ENCODE results near the gene TRERF1.
"Not testable (repeated sequence)": the region's sequence is repeated elsewhere in the genome, so short reads cannot be mapped to it uniquely, and the experiment has no call there.

The TRERF1 gene

DNA sequence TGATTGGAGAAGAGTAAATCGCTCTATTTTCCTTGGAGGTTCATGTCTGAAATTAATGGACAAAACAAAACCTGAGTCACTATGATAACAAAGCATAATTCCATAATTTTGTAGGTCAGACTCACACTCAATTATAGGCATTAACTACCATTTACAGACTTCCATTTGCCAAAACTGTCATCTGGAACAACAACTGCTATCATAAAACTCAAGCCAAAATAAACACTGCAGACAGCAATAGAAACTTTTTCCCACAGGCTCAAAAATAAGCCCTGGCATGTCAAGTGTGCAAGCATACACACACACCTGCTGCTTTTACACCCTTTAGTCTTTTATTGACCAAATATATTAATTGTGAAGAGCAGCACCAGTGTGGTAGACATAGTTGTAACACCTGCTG, 241.2 kb downstream of the TRERF1 start:
- peak; percentile 55 for DNase-seq

DNA sequence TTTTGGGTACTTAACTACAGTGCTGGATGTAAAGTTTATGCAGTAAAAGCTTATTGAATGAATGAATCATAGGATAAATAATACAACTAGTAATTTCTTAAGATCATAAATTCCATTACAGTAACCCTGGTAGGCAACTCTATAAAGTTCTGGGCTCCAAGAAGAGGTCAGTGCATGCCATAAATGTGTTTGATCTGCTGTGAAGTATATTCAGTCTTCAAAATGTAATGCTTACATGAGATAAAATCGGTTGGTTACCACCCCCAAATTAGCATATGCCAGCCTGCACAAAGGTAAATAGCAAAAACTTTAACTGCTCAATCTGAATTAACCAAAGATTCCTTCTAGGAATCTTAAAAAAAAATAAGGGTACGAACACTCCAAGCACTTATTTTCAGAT, 244.2 kb downstream of the TRERF1 start:
- DNase-seq: not testable (repeated sequence)

GRCh38 chr6:42204768-42205282, 246.9 kb downstream of the TRERF1 start:
- DNase-seq: no peak

- no peak for DNase-seq
Observed at GRCh38 chr6:42203183-42203582, 248.5 kb downstream of the TRERF1 start.

GRCh38 chr6:42202131-42202915, 249.4 kb downstream of the TRERF1 start:
- DNase-seq: not testable (repeated sequence)

DNA sequence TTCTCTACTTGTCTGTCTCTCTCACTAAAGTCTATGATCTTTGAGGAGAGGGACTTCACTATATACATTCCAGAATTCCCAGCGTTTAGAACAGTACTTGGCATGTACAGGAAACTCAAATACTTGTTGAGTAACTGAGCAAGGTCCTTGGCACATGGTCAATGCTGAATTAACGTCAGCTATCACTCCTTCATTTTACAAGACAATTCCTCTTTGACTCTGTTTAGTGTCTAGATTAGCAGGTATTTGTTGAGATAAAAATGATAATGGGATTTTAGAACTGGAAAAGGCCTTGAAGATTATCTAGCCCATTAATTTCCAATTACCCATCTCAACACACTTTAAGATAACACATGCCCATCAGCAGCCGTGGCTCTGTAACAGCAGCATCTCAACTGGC, 250.3 kb downstream of the TRERF1 start:
- DNase-seq: no peak

DNA sequence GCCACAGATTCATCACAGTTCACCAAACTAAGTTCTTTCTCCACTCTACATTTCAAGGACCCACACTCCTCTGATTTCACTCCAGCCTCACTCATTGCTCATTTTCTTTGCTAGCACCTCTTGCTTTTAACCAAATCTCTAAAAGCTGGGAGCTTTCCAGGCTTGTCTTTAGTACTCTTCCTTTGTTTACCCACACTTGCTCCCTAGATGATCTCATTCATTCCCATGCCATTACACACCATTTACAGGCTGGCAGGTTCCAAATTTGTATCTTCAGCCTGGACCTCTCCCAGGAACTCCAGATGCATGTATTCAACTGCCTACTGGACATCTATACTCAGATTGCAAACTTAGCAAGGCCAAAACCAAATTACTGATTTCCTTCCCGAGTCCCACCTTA, 251.7 kb downstream of the TRERF1 start:
- no peak for DNase-seq

GRCh38 chr6:42199106-42199981, 252.4 kb downstream of the TRERF1 start:
- DNase-seq: no peak

- peak; percentile 36 for DNase-seq
Observed at GRCh38 chr6:42197555-42198362, 254.0 kb downstream of the TRERF1 start.

- DNase-seq: no peak
Observed at GRCh38 chr6:42195415-42195814, 256.3 kb downstream of the TRERF1 start.

- no peak for DNase-seq
Observed at GRCh38 chr6:42194056-42194455, 257.7 kb downstream of the TRERF1 start.

GRCh38 chr6:42193491-42193894, 258.2 kb downstream of the TRERF1 start:
- no peak for DNase-seq

DNA sequence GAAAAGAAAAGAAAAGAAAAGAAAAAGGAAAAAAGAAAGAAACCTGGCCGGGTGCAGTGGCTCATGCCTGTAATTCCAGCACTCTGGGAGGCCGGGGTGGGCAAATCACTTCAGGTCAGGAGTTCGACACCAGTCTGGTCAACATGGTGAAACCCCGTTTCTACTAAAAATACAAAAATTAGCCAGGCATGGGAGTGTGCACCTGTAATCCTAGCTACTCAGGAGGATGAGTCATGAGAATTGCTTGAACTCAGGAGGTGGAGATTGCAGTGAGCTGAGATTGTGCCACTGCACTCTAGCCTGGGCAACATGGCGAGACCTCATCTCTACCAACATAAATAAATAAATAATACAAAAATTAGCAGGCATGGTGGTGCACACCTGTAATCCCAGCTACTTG, 259.3 kb downstream of the TRERF1 start:
- not testable (repeated sequence) for DNase-seq

DNA sequence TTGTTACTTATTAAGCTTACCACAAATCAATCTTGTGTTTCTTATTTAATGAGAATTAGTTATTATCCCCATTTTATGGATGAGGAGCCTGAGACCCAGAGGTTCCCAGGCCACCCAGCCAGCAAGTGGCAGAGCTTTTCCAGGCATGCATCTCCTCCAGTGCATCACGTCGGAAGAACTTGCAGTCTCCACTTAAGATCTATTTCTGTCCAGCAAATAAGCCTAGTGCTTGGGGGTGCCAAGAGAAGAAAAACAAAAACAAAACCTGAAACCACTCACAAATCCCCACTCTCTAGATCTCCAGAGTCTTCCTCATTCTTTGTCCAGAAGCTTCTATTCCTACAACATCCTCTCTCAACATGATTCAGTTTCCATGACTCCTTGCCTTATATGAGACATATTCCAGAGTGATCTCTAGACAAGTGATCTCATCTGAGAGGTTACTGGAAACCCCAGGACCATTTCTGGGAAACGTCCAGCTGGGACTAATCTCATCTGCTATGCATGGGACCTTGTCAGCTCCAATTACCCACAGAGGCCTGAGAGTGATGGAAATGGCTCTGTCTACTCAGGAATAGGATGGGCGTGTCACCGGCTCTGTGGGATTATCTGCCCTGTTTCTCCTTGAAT, 261.1 kb downstream of the TRERF1 start:
- DNase-seq: no peak

DNA sequence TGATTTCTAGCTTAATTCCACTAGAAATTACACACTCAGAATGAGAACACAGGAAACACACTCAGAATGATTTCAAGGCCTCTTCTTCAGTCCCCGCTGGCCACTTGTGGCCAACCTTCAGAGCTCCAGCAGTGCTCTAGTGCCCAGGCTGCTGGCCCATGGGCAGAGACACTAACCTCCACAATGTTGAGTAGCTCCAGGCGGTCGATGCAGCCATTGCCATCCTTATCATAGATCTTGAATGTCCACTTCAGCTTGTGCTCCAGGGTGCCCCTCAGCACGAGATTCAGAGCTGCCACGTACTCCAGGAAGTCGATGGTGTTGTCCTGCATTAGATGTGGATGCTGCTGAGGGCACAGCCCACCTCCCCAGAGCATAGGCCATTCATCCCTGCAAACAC, 263.3 kb downstream of the TRERF1 start:
- no peak for DNase-seq

- DNase-seq: no peak
Observed at GRCh38 chr6:42185597-42185996, 266.1 kb downstream of the TRERF1 start.

DNA sequence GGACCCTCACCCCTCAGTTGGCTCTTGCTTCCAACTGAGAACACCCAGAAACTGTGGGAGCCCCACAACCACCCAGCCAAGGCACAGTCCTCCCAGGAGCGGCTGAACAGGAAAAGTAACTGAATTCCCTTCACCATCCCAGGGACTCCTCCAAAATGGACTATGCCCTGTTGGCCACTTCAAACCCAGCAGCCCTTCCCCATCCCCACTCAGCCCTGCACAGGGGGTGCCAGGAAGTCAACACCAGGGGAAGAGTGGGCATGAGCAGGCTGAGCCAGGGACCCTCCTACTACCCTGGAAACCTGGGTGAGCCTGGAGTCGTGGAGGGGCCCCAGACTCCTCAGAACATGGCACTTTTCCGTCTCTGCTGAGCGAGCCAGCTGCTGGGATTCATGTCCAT, 267.3 kb downstream of the TRERF1 start:
- DNase-seq: no peak

- DNase-seq: no peak
Observed at GRCh38 chr6:42182101-42182500, 269.6 kb downstream of the TRERF1 start.

DNA sequence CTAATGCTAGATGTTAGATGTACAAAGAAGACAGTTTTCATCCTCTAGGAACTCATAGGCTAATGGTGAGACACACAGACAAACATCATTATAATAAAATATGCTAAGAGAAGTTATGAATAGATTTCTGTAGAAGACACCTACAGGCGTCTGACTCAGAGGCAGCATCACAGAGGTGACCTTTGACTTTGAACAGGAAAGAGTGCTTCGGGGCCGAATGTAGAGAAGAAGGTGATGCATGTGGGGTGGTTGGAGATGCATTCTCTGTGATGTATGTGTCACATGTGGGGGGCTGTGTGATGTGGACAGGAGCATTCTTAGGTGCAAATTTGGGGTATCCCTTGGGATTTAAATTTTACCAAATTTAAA, 271.8 kb downstream of the TRERF1 start:
- no peak for DNase-seq

DNA sequence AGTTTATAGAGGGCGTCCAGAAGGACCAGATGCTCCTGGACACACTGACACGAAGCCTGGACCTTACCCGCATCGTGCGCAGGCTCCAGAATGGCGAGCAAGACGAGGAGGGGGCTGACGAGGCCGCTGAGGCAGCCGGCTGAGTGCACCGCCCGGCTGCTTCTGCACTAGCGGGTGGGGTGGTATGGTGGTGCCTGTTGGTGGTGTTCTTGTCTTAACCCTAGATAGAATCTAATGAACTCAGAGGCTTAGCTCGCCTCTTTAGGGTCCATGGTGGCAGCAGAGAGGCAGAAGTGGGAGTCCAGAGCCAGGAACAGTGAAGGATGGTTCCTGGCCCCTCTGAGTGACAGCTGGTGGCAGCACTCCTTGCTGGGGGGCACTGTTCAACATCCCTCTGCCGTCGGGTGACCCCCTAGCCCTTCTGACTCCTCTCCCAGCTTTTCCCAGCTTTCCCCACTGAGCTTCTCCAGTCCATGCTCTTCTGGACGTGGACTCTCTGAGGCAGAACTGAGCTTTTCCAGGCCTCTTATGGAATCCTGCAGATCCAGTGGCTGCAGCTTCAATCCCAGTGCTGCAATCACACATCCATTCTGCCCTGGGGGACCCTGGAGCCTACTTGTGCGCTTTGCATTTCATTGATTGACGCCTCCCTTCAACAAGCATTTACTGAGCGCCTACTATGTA, 272.3 kb downstream of the TRERF1 start:
- no peak for DNase-seq

DNA sequence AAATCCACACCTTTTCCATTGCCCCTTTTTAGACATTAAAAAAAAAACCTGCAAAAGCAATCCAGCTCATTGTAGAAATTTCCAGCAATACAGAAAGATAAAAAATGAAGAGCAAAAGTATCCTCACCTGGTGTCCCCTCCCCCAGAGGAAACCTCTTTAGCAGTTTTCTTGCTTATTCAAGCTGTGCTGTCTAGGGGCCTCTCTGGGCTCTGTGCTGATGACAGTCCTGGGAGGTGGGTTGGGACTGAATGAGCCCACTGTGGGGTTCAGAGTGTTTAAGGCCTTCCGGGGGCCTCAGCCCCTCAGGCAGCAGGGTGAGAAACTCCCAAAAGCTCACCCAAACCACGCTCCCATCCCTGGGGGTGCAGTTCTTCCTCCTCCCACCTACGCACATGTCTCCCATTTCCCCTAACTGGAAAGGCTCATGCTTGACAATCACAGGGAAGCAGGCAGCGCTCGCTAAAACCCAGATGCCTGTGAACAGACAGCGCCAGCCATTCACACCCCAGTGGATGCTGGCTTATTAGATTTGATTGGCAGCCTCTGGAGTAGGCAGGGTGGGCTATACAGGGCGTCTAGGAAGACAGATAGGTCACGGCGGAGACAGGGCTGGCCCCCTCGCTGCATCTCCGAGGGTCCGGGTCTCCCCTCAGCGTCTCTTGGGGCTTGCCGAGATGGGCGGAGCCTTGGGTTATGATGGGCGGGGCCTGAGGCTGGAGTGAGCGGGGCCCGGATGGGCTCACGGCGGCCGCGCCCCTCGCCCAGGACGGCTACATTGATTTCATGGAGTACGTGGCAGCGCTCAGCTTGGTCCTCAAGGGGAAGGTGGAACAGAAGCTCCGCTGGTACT, 274.0 kb downstream of the TRERF1 start:
- no peak for DNase-seq
